Transverse colon (tissue), 4 donors: ENCODE data around the gene KCNRG.

Experiments
- EP300 ChIP-seq: sonication (generic); formaldehyde crosslinking; IDR thresholded peaks from one replicate; pipeline ENCODE4 v1.6.1; 2017; ENCODE audit warnings: antibody characterized with exemption, low read depth
- POLR2A ChIP-seq: fragments of 450-650 bp; IDR thresholded peaks from one replicate; pipeline ENCODE4 v1.6.1; 2016; ENCODE audit warnings: antibody characterized with exemption, mild to moderate bottlenecking, moderate library complexity
- POLR2AphosphoS5 ChIP-seq, 3 donors: sonication (generic); formaldehyde crosslinking; IDR thresholded peaks; one replicate each; pipeline ENCODE4 v1.6.1; 2016; ENCODE audit warnings: antibody characterized with exemption in 3 of 3
- TF ChIP-seq, protein P1 (sequence below), 5 experiments: fragments of 200-600 bp in 3 of 5; fragments of 450-650 bp in 2 of 5; sonication (generic) in 3 of 5; IDR thresholded peaks; 1 replicate in 2 of 5; 2 replicates in 3 of 5; pipeline ENCODE4 v1.5.1; 2016 to 2017; ENCODE audit warnings: antibody characterized with exemption in 5 of 5, inconsistent platforms in 3 of 5, mild to moderate bottlenecking in 2 of 5, moderate library complexity in 1 of 5

DNA sequence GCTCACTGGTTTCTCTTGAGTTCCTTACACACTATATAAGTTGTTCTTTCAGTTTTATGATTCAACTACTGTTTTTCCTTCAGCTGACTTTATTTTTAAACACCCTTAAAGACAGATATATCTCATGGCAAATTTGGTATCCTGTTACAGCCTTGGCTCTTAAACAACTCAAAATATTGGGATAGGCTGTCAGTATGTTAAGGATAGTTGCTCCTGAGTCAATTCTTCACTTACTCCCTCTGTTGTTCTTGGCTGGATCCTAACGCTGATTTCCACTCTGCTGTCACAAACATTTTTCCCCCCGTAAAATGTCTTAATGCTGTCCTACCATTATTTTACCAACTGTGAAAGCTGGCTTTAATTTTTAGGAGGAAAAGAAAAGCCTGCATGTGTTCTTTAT, 1.2 kb downstream of the KCNRG start:
- TF ChIP-seq EP300 = no peak
- TF ChIP-seq, protein P1, sequence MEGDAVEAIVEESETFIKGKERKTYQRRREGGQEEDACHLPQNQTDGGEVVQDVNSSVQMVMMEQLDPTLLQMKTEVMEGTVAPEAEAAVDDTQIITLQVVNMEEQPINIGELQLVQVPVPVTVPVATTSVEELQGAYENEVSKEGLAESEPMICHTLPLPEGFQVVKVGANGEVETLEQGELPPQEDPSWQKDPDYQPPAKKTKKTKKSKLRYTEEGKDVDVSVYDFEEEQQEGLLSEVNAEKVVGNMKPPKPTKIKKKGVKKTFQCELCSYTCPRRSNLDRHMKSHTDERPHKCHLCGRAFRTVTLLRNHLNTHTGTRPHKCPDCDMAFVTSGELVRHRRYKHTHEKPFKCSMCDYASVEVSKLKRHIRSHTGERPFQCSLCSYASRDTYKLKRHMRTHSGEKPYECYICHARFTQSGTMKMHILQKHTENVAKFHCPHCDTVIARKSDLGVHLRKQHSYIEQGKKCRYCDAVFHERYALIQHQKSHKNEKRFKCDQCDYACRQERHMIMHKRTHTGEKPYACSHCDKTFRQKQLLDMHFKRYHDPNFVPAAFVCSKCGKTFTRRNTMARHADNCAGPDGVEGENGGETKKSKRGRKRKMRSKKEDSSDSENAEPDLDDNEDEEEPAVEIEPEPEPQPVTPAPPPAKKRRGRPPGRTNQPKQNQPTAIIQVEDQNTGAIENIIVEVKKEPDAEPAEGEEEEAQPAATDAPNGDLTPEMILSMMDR (IDR thresholded peaks at IDR 0.05) = no peak
- TF ChIP-seq POLR2A = no peak
- no peak for TF ChIP-seq POLR2AphosphoS5 (IDR thresholded peaks at IDR 0.05)
